Activated naive CD8-positive, alpha-beta T cell treated with anti-CD3 and anti-CD28 coated beads, Interleukin-2, amount 50 U/mL, for 16 hours (primary cell): Measurements from ENCODE around the gene PRR5L.

Source experiments
- DNase-seq: peaks from one replicate; pipeline ENCODE4 v3.0.0-alpha.2; 2020; ENCODE audit warnings: low read depth, low spot score

Gene PRR5L

GRCh38 chr11:36432738-36433137 lies 136.7 kb downstream of the PRR5L start:
- DNase-seq: no peak

- DNase-seq: no peak
These were observed 140.0 kb downstream of the PRR5L start for GRCh38 chr11:36436064-36436463.

GRCh38 chr11:36436589-36436988 lies 140.5 kb downstream of the PRR5L start:
- DNase-seq: no peak

- no peak for DNase-seq
These were observed 141.3 kb downstream of the PRR5L start for GRCh38 chr11:36437413-36437812.

GRCh38 chr11:36438126-36438525 lies 142.0 kb downstream of the PRR5L start:
- DNase-seq: no peak

DNA sequence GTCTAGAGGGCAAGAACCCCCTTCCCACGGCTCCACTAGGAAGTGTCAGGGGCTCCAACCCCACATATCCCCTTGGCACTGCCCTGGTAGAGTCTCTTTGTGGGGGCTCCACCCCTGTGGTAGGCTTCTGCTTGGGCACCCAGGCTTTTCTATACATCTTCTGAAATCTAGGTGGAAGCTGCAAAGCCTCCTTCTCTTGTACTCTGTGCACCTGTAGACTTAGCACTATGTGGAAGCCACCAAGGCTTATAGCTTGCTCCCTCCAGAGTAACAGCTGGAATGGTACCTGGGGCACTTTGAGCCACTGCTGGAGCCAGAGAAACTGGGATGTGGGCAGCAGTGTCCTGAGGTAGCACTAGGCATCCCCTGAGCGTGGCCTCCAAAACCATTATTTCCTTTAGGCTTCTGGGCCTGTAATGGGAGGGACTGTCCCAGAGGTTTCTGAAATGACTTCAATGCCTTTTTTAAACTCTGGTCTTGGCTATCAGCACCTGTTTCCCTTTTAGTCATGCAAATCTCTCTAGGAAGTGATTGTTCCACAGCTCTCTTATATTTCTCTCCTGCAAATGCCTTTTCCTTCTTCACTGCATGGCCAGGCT lies 145.6 kb downstream of the PRR5L start:
- DNase-seq: no peak

DNA sequence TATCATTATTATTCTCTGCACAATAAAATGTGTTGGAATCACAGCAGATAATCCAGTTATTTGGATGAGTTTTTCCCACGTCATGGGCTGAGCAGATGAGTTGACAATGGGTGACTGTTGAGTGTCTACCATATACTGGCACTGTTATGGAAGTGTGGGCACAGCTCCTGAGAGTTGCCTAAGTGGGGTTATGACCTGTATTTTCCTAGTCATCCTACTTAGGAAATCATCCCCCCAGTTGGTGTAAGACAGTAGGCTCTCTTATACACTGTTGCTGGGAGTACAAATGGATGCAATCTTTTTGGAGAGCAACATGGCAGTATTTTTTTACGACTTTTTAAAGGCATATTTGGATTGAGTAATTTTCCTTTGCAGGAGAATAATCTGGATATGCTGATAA lies 147.6 kb downstream of the PRR5L start:
- no peak for DNase-seq

GRCh38 chr11:36446135-36446534 lies 150.0 kb downstream of the PRR5L start:
- DNase-seq: no peak

GRCh38 chr11:36447514-36447913 lies 151.4 kb downstream of the PRR5L start:
- no peak for DNase-seq

DNA sequence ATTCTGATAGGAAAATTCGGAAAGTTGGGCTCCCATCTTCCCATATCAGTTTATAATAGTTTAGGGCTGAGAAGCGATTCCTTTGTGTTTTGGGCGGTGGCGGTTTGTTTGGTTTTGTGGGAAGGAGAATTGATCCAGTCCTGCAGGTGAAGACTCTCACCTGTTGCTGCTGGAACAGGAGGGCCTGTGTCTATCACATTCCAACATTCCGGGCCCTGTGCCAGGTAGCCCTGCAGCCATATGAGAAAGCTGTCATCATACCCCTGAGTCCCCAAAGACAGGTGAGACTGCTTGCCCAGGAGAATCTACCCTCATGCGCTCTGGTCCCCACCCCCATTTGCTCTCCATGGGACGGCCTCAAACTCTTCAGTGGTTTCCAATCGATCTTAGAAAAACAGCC lies 151.9 kb downstream of the PRR5L start:
- no peak for DNase-seq

- no peak for DNase-seq
These were observed 153.5 kb downstream of the PRR5L start for GRCh38 chr11:36449561-36450096.

GRCh38 chr11:36450110-36450572 lies 154.1 kb downstream of the PRR5L start:
- no peak for DNase-seq

- no peak for DNase-seq
These were observed 155.0 kb downstream of the PRR5L start for GRCh38 chr11:36451045-36451444.

DNA sequence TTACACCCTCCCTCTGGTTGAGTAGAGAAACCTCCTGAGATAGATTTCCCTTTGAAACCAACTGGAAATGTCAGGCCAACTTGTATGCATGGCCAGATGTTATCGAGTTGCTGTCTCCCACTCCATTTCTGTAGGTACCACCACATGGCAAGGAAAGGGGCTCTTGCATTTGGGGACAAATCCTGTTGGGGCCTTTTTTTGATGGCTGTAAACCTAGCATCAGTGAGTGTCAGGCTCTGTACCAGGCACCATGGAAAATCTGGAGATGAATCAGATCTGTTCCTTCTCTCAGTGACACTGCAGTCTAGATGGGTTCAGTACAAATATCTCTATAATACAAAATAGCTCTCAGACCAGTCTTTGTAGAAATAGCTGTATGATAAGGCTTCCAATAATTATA lies 155.6 kb downstream of the PRR5L start:
- no peak for DNase-seq

DNA sequence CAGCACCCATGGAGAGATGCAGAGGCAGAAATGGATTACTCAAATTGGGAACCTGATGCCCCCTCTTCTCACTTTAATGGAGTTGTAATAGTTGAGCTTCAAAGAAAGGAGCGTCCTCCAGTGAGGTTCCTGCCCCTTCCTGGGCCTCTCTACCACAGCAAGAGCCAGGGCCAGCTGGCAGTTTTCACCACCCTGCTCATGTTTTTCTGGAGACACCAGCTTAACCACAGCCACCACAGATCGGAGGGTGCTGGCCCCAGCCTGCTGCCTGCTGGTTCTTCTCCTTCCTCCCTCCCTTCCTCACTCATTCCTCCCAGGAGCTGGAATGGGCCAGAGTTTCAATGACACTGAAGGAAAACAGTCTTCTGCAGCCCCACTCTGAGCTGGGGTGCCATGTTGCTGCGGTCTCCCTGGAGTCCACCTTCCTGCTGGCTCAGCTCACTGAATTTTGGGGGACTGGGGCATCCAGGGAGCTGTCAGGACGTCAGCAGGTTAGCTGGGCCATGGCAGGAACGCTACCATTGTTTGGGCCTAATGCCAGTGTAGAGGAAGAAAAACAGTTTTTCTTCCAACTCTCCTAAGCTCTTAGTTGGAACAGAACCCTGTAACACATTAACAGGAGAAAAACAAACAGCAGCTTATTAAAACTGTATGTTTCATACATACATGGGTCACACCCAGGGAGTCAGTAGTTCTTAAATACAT lies 156.3 kb downstream of the PRR5L start:
- DNase-seq: no peak

- no peak for DNase-seq
These were observed 156.9 kb downstream of the PRR5L start for GRCh38 chr11:36452961-36453360.

GRCh38 chr11:36453678-36454077 lies 157.6 kb downstream of the PRR5L start:
- no peak for DNase-seq

GRCh38 chr11:36454551-36454940 lies 158.5 kb downstream of the PRR5L start:
- DNase-seq: no peak

GRCh38 chr11:36454941-36455631 lies 159.0 kb downstream of the PRR5L start:
- DNase-seq: no peak

GRCh38 chr11:36455658-36456111 lies 159.6 kb downstream of the PRR5L start:
- DNase-seq: no peak

DNA sequence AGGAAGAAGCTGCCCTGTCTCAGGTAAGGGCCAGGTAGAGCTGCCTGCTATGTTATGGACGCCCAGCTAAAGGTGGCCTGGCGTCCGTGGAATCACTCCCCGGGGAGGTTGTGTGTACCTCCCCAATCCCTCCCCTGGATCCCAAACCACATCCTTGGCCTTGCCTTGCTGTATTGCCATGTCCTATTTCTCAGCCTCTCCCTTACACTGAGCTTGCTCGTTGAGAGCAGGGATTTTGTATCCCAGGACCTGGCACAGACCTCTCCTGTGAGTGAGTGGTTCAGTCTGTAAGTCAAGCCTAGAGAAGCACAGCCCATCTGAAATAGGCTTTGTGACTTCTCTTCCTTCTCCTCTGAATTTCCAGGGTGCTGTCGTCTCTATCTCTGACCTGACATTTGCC lies 160.1 kb downstream of the PRR5L start:
- no peak for DNase-seq

DNA sequence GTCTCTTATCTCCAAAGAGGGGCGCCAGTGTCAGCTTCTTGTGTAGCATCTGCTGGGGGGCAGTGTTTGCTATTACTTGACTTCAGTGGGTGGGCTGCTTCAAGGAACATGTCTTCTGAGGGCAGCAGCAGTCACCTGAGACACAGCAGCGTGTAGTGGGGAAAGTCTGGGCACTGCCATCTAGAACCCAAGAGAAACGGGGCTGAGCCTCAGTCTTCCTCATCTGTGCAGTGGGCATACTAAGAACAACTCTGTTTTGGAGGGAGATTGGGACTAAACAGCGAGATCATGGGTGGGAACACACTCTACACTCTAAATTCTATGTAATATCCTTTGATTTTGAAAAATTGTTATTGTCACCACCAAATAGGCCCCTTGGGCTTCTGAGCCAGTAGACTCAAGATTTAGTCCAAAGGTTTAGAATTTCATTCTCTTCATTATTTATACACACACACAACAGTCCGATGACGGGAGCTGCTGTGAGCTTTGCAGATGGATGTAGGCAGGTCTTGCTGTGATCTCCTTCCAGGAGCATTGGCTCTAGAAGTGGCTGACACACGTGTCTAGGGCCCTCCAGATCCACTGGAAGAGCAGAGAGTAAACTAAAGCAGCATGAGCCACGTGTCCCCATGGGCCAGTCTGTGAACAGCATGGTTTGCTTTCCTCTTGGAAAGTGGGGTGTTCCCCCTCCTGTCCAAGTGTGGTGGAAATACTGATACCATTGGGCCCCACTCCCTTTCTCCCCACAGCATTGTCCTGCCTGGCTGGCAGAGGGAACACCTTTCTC lies 162.2 kb downstream of the PRR5L start:
- DNase-seq: no peak
